Neuronal stem cell (in vitro differentiated cells): ENCODE data around the gene FAIM2.

ENCODE experiments used
- DNase-seq: peaks from one replicate; pipeline ENCODE4 v3.0.0-alpha.2; 2013; ENCODE audit warnings: low spot score
- H2AFZ ChIP-seq: one replicate; pipeline ENCODE4 v1.6.1; 2013; ENCODE audit warnings: mild to moderate bottlenecking, low read length, inconsistent platforms
- H2AK5ac ChIP-seq: 2 replicates; pipeline ENCODE4 v1.6.1; 2013; ENCODE audit warnings: low read depth, mild to moderate bottlenecking, inconsistent platforms, low read length, moderate library complexity, mixed read lengths
- H2BK120ac ChIP-seq: 2 replicates; pipeline ENCODE4 v1.6.1; 2013; ENCODE audit warnings: low read depth, mild to moderate bottlenecking, inconsistent platforms, low read length, moderate library complexity, mixed read lengths
- H2BK12ac ChIP-seq: one replicate; pipeline ENCODE4 v1.6.1; 2013; ENCODE audit warnings: low read length, inconsistent platforms
- H2BK15ac ChIP-seq: 2 replicates; pipeline ENCODE4 v1.6.1; 2013; ENCODE audit warnings: mild to moderate bottlenecking, low read length, inconsistent platforms, mixed read lengths
- H2BK5ac ChIP-seq: one replicate; pipeline ENCODE4 v1.6.1; 2013; ENCODE audit warnings: inconsistent platforms, mild to moderate bottlenecking, low read length, moderate library complexity
- H3K14ac ChIP-seq: one replicate; pipeline ENCODE4 v1.6.1; 2013; ENCODE audit warnings: low read length, inconsistent platforms
- H3K18ac ChIP-seq: 2 replicates; pipeline ENCODE4 v1.6.1; 2013; ENCODE audit warnings: low read length, inconsistent platforms
- H3K23ac ChIP-seq: 2 replicates; pipeline ENCODE4 v1.6.1; 2013; ENCODE audit warnings: low read depth, mild to moderate bottlenecking, mixed read lengths, low read length, inconsistent platforms; ENCODE audit not compliant: poor library complexity
- H3K27ac ChIP-seq: replicated peaks from 3 replicates; pipeline ENCODE4 v1.5.1; 2013; ENCODE audit warnings: low read length, inconsistent platforms
- H3K27me3 ChIP-seq, 3 experiments: 2 replicates each; pipeline ENCODE4 v1.6.1; 2013; ENCODE audit warnings: low read length in 3 of 3, mild to moderate bottlenecking in 2 of 3, inconsistent platforms in 1 of 3, low read depth in 1 of 3, mixed read lengths in 1 of 3, moderate library complexity in 1 of 3; ENCODE audit not compliant: control insufficient read depth in 3 of 3, insufficient read depth in 3 of 3
- H3K36me3 ChIP-seq, 2 donors: replicated peaks in 1 of 2; 2 replicates each; pipeline ENCODE4 v1.6.1; 2013; ENCODE audit warnings: low read length in 2 of 2; ENCODE audit not compliant: control insufficient read depth in 2 of 2, insufficient read depth in 2 of 2
- H3K4ac ChIP-seq: 2 replicates; pipeline ENCODE4 v1.6.1; 2013; ENCODE audit warnings: inconsistent platforms, mild to moderate bottlenecking, low read length, moderate library complexity
- H3K4me1 ChIP-seq, 2 donors: 1 replicate in 1 of 2; 2 replicates in 1 of 2; pipeline ENCODE4 v1.6.1; 2013; ENCODE audit warnings: low read length in 2 of 2, low read depth in 1 of 2; ENCODE audit not compliant: control insufficient read depth in 2 of 2, insufficient read depth in 1 of 2
- H3K4me2 ChIP-seq: one replicate; pipeline ENCODE4 v1.6.1; 2013; ENCODE audit warnings: mild to moderate bottlenecking, low read length, inconsistent platforms; ENCODE audit not compliant: insufficient read depth, poor library complexity, severe bottlenecking
- H3K4me3 ChIP-seq, 2 donors: 2 replicates each; pipeline ENCODE4 v1.5.1; 2013; ENCODE audit warnings: low read length in 2 of 2, mild to moderate bottlenecking in 2 of 2, inconsistent platforms in 1 of 2, moderate library complexity in 1 of 2
- H3K79me1 ChIP-seq: one replicate; pipeline ENCODE4 v1.6.1; 2013; ENCODE audit warnings: low read depth, mild to moderate bottlenecking, inconsistent platforms, low read length, moderate library complexity
- H3K9ac ChIP-seq: one replicate; pipeline ENCODE4 v1.6.1; 2013; ENCODE audit warnings: mild to moderate bottlenecking, low read depth, low read length, inconsistent platforms; ENCODE audit not compliant: poor library complexity
- H3K9me3 ChIP-seq, 2 donors: replicated peaks in 1 of 2; 2 replicates each; pipeline versions ENCODE3 to v1.6.1; 2013; ENCODE audit warnings: low read length in 2 of 2, mild to moderate bottlenecking in 2 of 2, inconsistent platforms in 1 of 2, low read depth in 1 of 2, mixed read lengths in 1 of 2, moderate library complexity in 1 of 2; ENCODE audit not compliant: control insufficient read depth in 2 of 2, insufficient read depth in 1 of 2
- H4K8ac ChIP-seq: one replicate; pipeline ENCODE4 v1.6.1; 2013; ENCODE audit warnings: low read depth, mild to moderate bottlenecking, inconsistent platforms, low read length, moderate library complexity
- H4K91ac ChIP-seq: one replicate; pipeline ENCODE4 v1.6.1; 2013; ENCODE audit warnings: low read length, low read depth, mild to moderate bottlenecking, inconsistent platforms; ENCODE audit not compliant: poor library complexity
- WGBS, 2 donors: extraction: QIAGEN DNeasy Blood & Tissue Kit; methylation state at CpG; one replicate each; pipeline ENCODE4 v1.1.7; 2013; ENCODE audit warnings: missing lambda C conversion rate in 2 of 2, mixed read lengths in 1 of 2; ENCODE audit not compliant: insufficient read length in 2 of 2, insufficient replicate concordance in 1 of 2; ENCODE audit errors: extremely low coverage in 2 of 2; 5-methylcytosine and 5-hydroxymethylcytosine counted together

FAIM2 gene

GRCh38 chr12:49878021-49878420 lies 25.7 kb downstream of the FAIM2 start:
- Histone ChIP-seq H2AK5ac (no peak overlapping the region), H3K36me3 (peaks cover 0 to 2% of the 10 kb centered on the region in 2 donors), H2BK120ac (no peak overlapping the region), H3K4ac (no peak overlapping the region), H2AFZ (no peak overlapping the region), H3K4me2 (no peak overlapping the region), H3K79me1 (no peaks in the 10 kb centered on the region), H3K18ac (no peak overlapping the region), H3K9me3 (peaks cover 0 to 6% of the 10 kb centered on the region in 2 donors), H3K4me3 (no peak overlapping the region), H3K9ac (no peak overlapping the region), H4K8ac (peak overlapping the region; percentile 66), H3K27me3 (peaks cover 0 to 17% (median 0%) of the 10 kb centered on the region in 3 experiments), H2BK15ac (no peak overlapping the region), H3K23ac (no peak overlapping the region), H3K27ac (no peak overlapping the region), H2BK12ac (no peak overlapping the region), H4K91ac (no peak overlapping the region), H2BK5ac (no peak overlapping the region), H3K4me1 (peaks cover 10 to 16% of the 10 kb centered on the region in 2 donors), H3K14ac (no peak overlapping the region)
- no CpG with 5 or more reads among the region's 2 CpGs for WGBS, 2 donors
- DNase-seq = no peak

- H2BK120ac ChIP-seq = no peak overlapping the region
- H3K18ac ChIP-seq = no peak overlapping the region
- H3K36me3 ChIP-seq = peaks cover 0 to 2% of the 10 kb centered on the region in 2 donors
- H4K91ac ChIP-seq = no peak overlapping the region
- no peak for DNase-seq
- no peak overlapping the region for H2BK5ac ChIP-seq
- H2AK5ac ChIP-seq = peak overlapping the region; percentile 53
- H3K9me3 ChIP-seq = peaks cover 0 to 6% of the 10 kb centered on the region in 2 donors
- H2BK12ac ChIP-seq = no peak overlapping the region
- H3K23ac ChIP-seq = no peak overlapping the region
- H3K4ac ChIP-seq = no peak overlapping the region
- H3K4me2 ChIP-seq = no peak overlapping the region
- peaks cover 0 to 21% (median 0%) of the 10 kb centered on the region in 3 experiments for H3K27me3 ChIP-seq
- H2AFZ ChIP-seq = no peak overlapping the region
- H2BK15ac ChIP-seq = no peak overlapping the region
- H3K4me1 ChIP-seq = peaks cover 5 to 7% of the 10 kb centered on the region in 2 donors
- no peak overlapping the region for H3K27ac ChIP-seq
- no peak overlapping the region for H3K4me3 ChIP-seq
- no CpG with 5 or more reads among the region's 5 CpGs for WGBS, 2 donors
- no peak overlapping the region for H4K8ac ChIP-seq
- H3K9ac ChIP-seq = no peak overlapping the region
- no peaks in the 10 kb centered on the region for H3K79me1 ChIP-seq
- H3K14ac ChIP-seq = no peak overlapping the region
Observed at GRCh38 chr12:49877066-49877465, 26.6 kb downstream of the FAIM2 start.

GRCh38 chr12:49876070-49876469 lies 27.6 kb downstream of the FAIM2 start:
- Histone ChIP-seq H2BK5ac (no peak overlapping the region), H2BK12ac (no peak overlapping the region), H3K4me2 (no peak overlapping the region), H4K91ac (no peak overlapping the region), H3K14ac (no peak overlapping the region), H3K27ac (no peak overlapping the region), H2BK120ac (no peak overlapping the region), H3K4ac (no peak overlapping the region), H3K4me3 (no peak overlapping the region), H3K36me3 (peaks cover 0 to 2% of the 10 kb centered on the region in 2 donors), H3K4me1 (peaks cover 0 to 7% of the 10 kb centered on the region in 2 donors), H2AK5ac (no peak overlapping the region), H2AFZ (no peak overlapping the region), H3K23ac (no peak overlapping the region), H3K27me3 (peaks cover 0 to 21% (median 0%) of the 10 kb centered on the region in 3 experiments), H3K18ac (no peak overlapping the region), H3K9me3 (peaks cover 0 to 6% of the 10 kb centered on the region in 2 donors), H2BK15ac (no peak overlapping the region), H3K79me1 (no peaks in the 10 kb centered on the region), H3K9ac (no peak overlapping the region), H4K8ac (no peak overlapping the region)
- no CpG with 5 or more reads among the region's 3 CpGs for WGBS, 2 donors
- DNase-seq = no peak

- no peak overlapping the region for H3K27ac ChIP-seq
- no peak overlapping the region for H2BK15ac ChIP-seq
- no peak overlapping the region for H2AFZ ChIP-seq
- no peaks in the 10 kb centered on the region for H3K79me1 ChIP-seq
- no peak overlapping the region for H3K18ac ChIP-seq
- H2BK12ac ChIP-seq = no peak overlapping the region
- no peak overlapping the region for H2BK120ac ChIP-seq
- WGBS, 2 donors = no CpG with 5 or more reads among the region's 9 CpGs
- H3K4me1 ChIP-seq = peaks cover 0 to 7% of the 10 kb centered on the region in 2 donors
- no peak overlapping the region for H2BK5ac ChIP-seq
- H3K9me3 ChIP-seq = peaks cover 0 to 6% of the 10 kb centered on the region in 2 donors
- no peak overlapping the region for H3K4me2 ChIP-seq
- no peak overlapping the region for H3K4ac ChIP-seq
- H2AK5ac ChIP-seq = no peak overlapping the region
- H4K8ac ChIP-seq = no peak overlapping the region
- no peak overlapping the region for H3K14ac ChIP-seq
- no peak overlapping the region for H3K4me3 ChIP-seq
- peaks cover 0 to 26% (median 0%) of the 10 kb centered on the region in 3 experiments for H3K27me3 ChIP-seq
- DNase-seq = no peak
- H3K9ac ChIP-seq = no peak overlapping the region
- H4K91ac ChIP-seq = no peak overlapping the region
- H3K23ac ChIP-seq = no peak overlapping the region
- H3K36me3 ChIP-seq = peaks cover 0 to 2% of the 10 kb centered on the region in 2 donors
Observed at GRCh38 chr12:49875115-49875720, 28.5 kb downstream of the FAIM2 start.
